H1 (cell line): ENCODE data around the gene BTG3.

Source experiments
- CEBPB ChIP-seq: IDR thresholded peaks from 2 replicates; pipeline ENCODE4 v1.6.1; 2012; ENCODE audit warnings: low read depth, low read length
- JUND ChIP-seq: IDR thresholded peaks from 2 replicates; pipeline ENCODE4 v1.6.1; 2011; ENCODE audit warnings: mild to moderate bottlenecking, improper control_type of control experiment, low read length
- PHF8 ChIP-seq: fragments of 200-600 bp; sonication (generic); conservative IDR thresholded peaks from 2 replicates; pipeline ENCODE4 v1.7.1; 2012; ENCODE audit warnings: low read depth, mild to moderate bottlenecking, inconsistent platforms, low read length, moderate library complexity
- POLR2A ChIP-seq, 2 experiments: IDR thresholded peaks; 1 replicate in 1 of 2; 2 replicates in 1 of 2; pipeline ENCODE4 v1.6.1; 2011; ENCODE audit warnings: low read depth in 2 of 2, low read length in 2 of 2, mild to moderate bottlenecking in 2 of 2; ENCODE audit errors: control extremely low read depth in 1 of 2
- RFX5 ChIP-seq: IDR thresholded peaks from 2 replicates; pipeline ENCODE4 v1.6.1; 2011; ENCODE audit warnings: low read depth, low read length, improper control_type of control experiment, borderline replicate concordance
- TAF1 ChIP-seq: IDR thresholded peaks from 2 replicates; pipeline ENCODE4 v1.6.1; 2011; ENCODE audit warnings: mild to moderate bottlenecking, low read depth, low read length
- TEAD4 ChIP-seq: IDR thresholded peaks from 2 replicates; pipeline ENCODE4 v1.6.1; 2012; ENCODE audit warnings: low read depth, low read length, inconsistent platforms, mixed read lengths
- TF ChIP-seq, protein P1 (sequence below), 3 experiments: IDR thresholded peaks; 1 replicate in 2 of 3; 2 replicates in 1 of 3; pipeline versions ENCODE4 v1.5.1 to v1.6.1; 2011; ENCODE audit warnings: low read length in 3 of 3, mild to moderate bottlenecking in 3 of 3, inconsistent platforms in 2 of 3, low read depth in 1 of 3, moderate library complexity in 1 of 3; ENCODE audit not compliant: insufficient read depth in 1 of 3; ENCODE audit errors: control extremely low read depth in 1 of 3
- TF ChIP-seq, protein P2 (sequence below): IDR thresholded peaks from 2 replicates; pipeline ENCODE4 v1.6.1; 2012; ENCODE audit warnings: inconsistent platforms
- TF ChIP-seq, protein P3 (sequence below): IDR thresholded peaks from 2 replicates; pipeline ENCODE4 v1.6.1; 2011; ENCODE audit warnings: low read depth, mild to moderate bottlenecking, low read length; ENCODE audit not compliant: insufficient read depth

DNA sequence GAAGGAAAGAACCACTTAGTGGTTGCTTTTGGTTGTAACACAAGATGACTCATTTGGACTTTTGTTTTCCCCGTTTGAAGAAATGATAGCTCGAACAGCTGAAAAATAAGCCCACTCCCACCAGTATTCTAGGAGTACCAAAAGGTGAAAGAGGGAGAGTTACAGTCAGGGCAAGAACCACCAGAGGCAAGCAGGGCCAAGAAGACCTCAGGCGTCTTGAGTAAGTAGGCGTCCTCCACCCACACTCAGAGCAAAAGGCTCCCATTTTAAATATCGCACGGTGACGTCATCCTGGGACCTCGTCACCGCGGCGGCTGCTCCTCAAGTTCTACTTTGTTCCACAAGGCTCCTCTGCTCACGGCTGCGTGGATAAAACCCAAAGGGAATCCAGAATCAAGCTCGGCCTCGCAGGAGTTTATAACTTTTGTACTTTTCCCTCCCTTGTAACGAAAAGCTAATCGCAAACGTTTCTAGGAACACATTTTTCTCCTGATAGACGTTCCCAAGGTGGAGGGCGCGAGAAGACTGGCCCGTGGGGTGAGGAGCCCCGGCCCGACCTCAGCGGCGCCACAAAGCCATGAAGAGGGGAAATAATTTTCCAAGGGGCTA is 1.2 kb downstream of the BTG3 start:
- TF ChIP-seq, protein P1, sequence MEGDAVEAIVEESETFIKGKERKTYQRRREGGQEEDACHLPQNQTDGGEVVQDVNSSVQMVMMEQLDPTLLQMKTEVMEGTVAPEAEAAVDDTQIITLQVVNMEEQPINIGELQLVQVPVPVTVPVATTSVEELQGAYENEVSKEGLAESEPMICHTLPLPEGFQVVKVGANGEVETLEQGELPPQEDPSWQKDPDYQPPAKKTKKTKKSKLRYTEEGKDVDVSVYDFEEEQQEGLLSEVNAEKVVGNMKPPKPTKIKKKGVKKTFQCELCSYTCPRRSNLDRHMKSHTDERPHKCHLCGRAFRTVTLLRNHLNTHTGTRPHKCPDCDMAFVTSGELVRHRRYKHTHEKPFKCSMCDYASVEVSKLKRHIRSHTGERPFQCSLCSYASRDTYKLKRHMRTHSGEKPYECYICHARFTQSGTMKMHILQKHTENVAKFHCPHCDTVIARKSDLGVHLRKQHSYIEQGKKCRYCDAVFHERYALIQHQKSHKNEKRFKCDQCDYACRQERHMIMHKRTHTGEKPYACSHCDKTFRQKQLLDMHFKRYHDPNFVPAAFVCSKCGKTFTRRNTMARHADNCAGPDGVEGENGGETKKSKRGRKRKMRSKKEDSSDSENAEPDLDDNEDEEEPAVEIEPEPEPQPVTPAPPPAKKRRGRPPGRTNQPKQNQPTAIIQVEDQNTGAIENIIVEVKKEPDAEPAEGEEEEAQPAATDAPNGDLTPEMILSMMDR (IDR thresholded peaks at IDR 0.05; ENCODE audit: control extremely low read depth in 1 of 3, insufficient read depth in 1 of 3, low read depth in 1 of 3, low read length in 3 of 3): no peak
- no peak for TF ChIP-seq RFX5
- peak; percentile 42; the same call in 1 of the 2 replicates for TF ChIP-seq TAF1
- TF ChIP-seq CEBPB: no peak
- TF ChIP-seq, protein P2, sequence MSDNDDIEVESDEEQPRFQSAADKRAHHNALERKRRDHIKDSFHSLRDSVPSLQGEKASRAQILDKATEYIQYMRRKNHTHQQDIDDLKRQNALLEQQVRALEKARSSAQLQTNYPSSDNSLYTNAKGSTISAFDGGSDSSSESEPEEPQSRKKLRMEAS: no peak
- TF ChIP-seq PHF8: no peak
- TF ChIP-seq, protein P3, sequence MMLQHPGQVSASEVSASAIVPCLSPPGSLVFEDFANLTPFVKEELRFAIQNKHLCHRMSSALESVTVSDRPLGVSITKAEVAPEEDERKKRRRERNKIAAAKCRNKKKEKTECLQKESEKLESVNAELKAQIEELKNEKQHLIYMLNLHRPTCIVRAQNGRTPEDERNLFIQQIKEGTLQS: no peak
- peak; percentile 97 for TF ChIP-seq JUND
- TF ChIP-seq POLR2A (IDR thresholded peaks at IDR 0.05; ENCODE audit: control extremely low read depth in 1 of 2, low read depth in 2 of 2, low read length in 2 of 2): peak in 1 of 2 experiments; percentile 44; a peak in 2 of 3 replicates
- no peak for TF ChIP-seq TEAD4
